DOHH2 (cell line): ENCODE data around the gene WNK1.
"Not testable (repeated sequence)": the region's sequence is repeated elsewhere in the genome, so short reads cannot be mapped to it uniquely, and the experiment has no call there.

Experiments
- CTCF ChIP-seq: fragments of 200-600 bp; sonication (generic); IDR thresholded peaks from one replicate; pipeline ENCODE4 v1.5.1; 2014; ENCODE audit warnings: antibody characterized with exemption, mild to moderate bottlenecking, low read depth, low read length; ENCODE audit not compliant: poor library complexity, severe bottlenecking
- EZH2phosphoT487 ChIP-seq: fragments of 200-600 bp; sonication (generic); IDR thresholded peaks from 2 replicates; pipeline ENCODE4 v1.6.1; 2017; ENCODE audit warnings: borderline replicate concordance, mild to moderate bottlenecking, antibody characterized with exemption, low read length, moderate library complexity, mixed read lengths

GRCh38 chr12:788762-789161 lies 36.4 kb downstream of the WNK1 start:
- TF ChIP-seq EZH2phosphoT487, CTCF: not testable (repeated sequence)
